Loucy (cell line): ENCODE results near the gene SLC9A9.

Source experiments
- H2AFZ ChIP-seq: fragments of 200-600 bp; sonication (generic); 2 replicates; pipeline ENCODE4 v1.6.0; 2016; ENCODE audit warnings: antibody characterized with exemption, mild to moderate bottlenecking, low read length, moderate library complexity
- H3F3A ChIP-seq: fragments of 200-600 bp; 2 replicates; pipeline ENCODE4 v1.6.0; 2016; ENCODE audit warnings: antibody characterized with exemption, low read depth, mild to moderate bottlenecking
- H3K27me3 ChIP-seq: fragments of 200-600 bp; sonication (generic); 2 replicates; pipeline ENCODE4 v1.6.1; 2014; ENCODE audit warnings: low read length, mild to moderate bottlenecking; ENCODE audit not compliant: insufficient read depth, poor library complexity, severe bottlenecking
- H3K36me3 ChIP-seq: fragments of 200-600 bp; sonication (generic); 2 replicates; pipeline ENCODE4 v1.6.1; 2016; ENCODE audit warnings: low read length; ENCODE audit not compliant: insufficient read depth
- H3K4me1 ChIP-seq: fragments of 200-600 bp; sonication (generic); 2 replicates; pipeline ENCODE4 v1.5.1; 2014; ENCODE audit warnings: low read length, mild to moderate bottlenecking; ENCODE audit not compliant: insufficient read depth, poor library complexity, severe bottlenecking
- H3K4me2 ChIP-seq: fragments of 200-600 bp; sonication (generic); 2 replicates; pipeline ENCODE4 v1.6.0; 2014; ENCODE audit warnings: antibody characterized with exemption, low read length, low read depth, mild to moderate bottlenecking; ENCODE audit not compliant: poor library complexity, severe bottlenecking
- H3K4me3 ChIP-seq: fragments of 200-600 bp; sonication (generic); 2 replicates; pipeline ENCODE4 v1.5.1; 2014; ENCODE audit warnings: low read length, mild to moderate bottlenecking, mixed read lengths; ENCODE audit not compliant: poor library complexity, severe bottlenecking
- H3K79me2 ChIP-seq: fragments of 200-600 bp; sonication (generic); 2 replicates; pipeline ENCODE4 v1.6.1; 2014; ENCODE audit warnings: low read length; ENCODE audit not compliant: insufficient read depth
- H3K9ac ChIP-seq: fragments of 200-600 bp; sonication (generic); 2 replicates; pipeline ENCODE4 v1.6.0; 2014; ENCODE audit warnings: mild to moderate bottlenecking, low read depth, low read length, moderate library complexity; ENCODE audit not compliant: poor library complexity, severe bottlenecking
- H3K9me2 ChIP-seq: fragments of 200-600 bp; sonication (generic); replicated peaks from 2 replicates; pipeline ENCODE4 v1.6.1; 2016; ENCODE audit warnings: low read depth, low read length, mixed read lengths
- H3K9me3 ChIP-seq: fragments of 200-600 bp; sonication (generic); 2 replicates; pipeline ENCODE4 v1.6.1; 2014; ENCODE audit warnings: mild to moderate bottlenecking, antibody characterized with exemption, low read length, low read depth; ENCODE audit not compliant: insufficient read depth
- H4K20me1 ChIP-seq: fragments of 200-600 bp; sonication (generic); 2 replicates; pipeline ENCODE4 v1.6.0; 2014; ENCODE audit warnings: antibody characterized with exemption, low read length, mild to moderate bottlenecking; ENCODE audit not compliant: insufficient read depth, poor library complexity, severe bottlenecking
- EZH2phosphoT487 ChIP-seq: fragments of 200-600 bp; IDR thresholded peaks from 2 replicates; pipeline ENCODE4 v1.6.1; 2018; ENCODE audit warnings: antibody characterized with exemption, mild to moderate bottlenecking, moderate library complexity, borderline replicate concordance
- TF ChIP-seq, protein P1 (sequence below): fragments of 200-600 bp; sonication (generic); conservative IDR thresholded peaks from 2 replicates; pipeline ENCODE4 v1.5.1; 2014; ENCODE audit warnings: mild to moderate bottlenecking, antibody characterized with exemption, low read length

The SLC9A9 gene

DNA sequence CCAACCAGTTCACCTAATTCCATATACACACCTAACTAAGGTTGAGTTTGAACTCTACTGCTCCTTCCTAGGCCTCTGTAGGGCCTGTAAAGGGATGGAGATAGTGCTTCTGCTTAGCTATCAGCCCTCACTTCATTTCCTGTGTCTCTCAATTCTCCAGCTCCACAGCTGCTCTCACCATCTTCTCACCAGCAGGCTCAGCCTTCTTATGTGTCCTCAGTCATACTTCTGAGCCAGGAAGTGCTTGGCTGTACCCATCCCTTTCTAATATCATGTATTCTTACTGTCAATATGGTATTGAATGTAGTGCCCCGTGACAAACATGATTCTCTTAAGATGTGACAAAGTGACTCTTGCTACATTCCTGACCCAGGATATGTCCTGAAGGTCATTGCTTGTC, 116.9 kb downstream of the SLC9A9 start:
- Histone ChIP-seq H3K4me2 (no peak overlapping the region), H3K79me2 (no peaks in the 10 kb centered on the region), H2AFZ (no peak overlapping the region), H3K9me3 (no peaks in the 10 kb centered on the region), H4K20me1 (no peaks in the 10 kb centered on the region), H3K9ac (no peak overlapping the region), H3K27me3 (no peaks in the 10 kb centered on the region), H3K9me2 (no peaks in the 10 kb centered on the region), H3K36me3 (no peaks in the 10 kb centered on the region), H3K4me1 (no peaks in the 10 kb centered on the region), H3K4me3 (no peak overlapping the region), H3F3A (no peaks in the 10 kb centered on the region)
- TF ChIP-seq EZH2phosphoT487, result no peak
- TF ChIP-seq, protein P1, sequence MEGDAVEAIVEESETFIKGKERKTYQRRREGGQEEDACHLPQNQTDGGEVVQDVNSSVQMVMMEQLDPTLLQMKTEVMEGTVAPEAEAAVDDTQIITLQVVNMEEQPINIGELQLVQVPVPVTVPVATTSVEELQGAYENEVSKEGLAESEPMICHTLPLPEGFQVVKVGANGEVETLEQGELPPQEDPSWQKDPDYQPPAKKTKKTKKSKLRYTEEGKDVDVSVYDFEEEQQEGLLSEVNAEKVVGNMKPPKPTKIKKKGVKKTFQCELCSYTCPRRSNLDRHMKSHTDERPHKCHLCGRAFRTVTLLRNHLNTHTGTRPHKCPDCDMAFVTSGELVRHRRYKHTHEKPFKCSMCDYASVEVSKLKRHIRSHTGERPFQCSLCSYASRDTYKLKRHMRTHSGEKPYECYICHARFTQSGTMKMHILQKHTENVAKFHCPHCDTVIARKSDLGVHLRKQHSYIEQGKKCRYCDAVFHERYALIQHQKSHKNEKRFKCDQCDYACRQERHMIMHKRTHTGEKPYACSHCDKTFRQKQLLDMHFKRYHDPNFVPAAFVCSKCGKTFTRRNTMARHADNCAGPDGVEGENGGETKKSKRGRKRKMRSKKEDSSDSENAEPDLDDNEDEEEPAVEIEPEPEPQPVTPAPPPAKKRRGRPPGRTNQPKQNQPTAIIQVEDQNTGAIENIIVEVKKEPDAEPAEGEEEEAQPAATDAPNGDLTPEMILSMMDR, result no peak

DNA sequence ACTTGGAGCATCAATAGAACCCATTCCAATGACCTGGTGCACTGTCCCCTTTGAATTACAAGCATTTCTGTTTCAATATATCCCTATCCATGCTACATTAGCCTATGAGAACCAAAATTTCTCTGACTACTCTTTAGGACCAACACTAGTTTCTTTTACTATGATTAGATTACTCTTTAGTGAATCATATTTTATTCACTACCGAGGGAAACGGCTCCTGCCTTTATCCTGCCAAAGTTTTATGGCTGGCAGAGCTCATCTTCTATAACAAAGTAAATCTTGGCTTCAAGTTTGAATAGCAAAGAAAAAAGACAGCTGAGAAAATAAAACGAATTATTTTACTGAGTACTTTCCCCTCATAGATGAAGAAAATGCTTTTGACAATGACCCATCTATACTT, 120.9 kb downstream of the SLC9A9 start:
- no peaks in the 10 kb centered on the region for H3K27me3 ChIP-seq
- H2AFZ ChIP-seq, result no peak overlapping the region
- H3K9me3 ChIP-seq, result no peaks in the 10 kb centered on the region
- H4K20me1 ChIP-seq, result no peaks in the 10 kb centered on the region
- H3K4me3 ChIP-seq, result no peak overlapping the region
- H3K36me3 ChIP-seq, result no peaks in the 10 kb centered on the region
- no peaks in the 10 kb centered on the region for H3K4me1 ChIP-seq
- H3K9ac ChIP-seq, result no peak overlapping the region
- no peaks in the 10 kb centered on the region for H3K79me2 ChIP-seq
- no peaks in the 10 kb centered on the region for H3K9me2 ChIP-seq
- no peak overlapping the region for H3K4me2 ChIP-seq
- H3F3A ChIP-seq, result no peaks in the 10 kb centered on the region
- TF ChIP-seq EZH2phosphoT487, result no peak
- TF ChIP-seq, protein P1, result no peak

DNA sequence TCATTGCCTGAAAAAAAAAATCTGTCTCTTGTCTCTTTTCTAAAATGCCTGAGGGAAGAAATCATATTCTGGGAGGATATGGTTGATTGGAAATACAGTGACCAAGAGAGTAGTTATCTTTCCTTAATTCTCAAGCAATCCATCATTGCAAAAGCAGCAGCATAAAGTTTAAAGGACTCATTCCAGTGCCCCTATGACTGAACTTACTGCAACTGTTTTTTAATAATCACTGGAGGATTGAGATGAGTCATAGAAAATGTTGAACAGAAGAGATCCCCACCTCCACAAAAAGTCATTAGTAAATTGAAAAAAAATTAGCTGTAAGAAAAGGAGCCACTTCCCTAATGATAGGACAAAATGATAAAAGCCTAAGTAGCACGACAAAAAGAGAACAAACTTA, 121.5 kb downstream of the SLC9A9 start:
- Histone ChIP-seq H3K9me2 (no peaks in the 10 kb centered on the region), H3K27me3 (no peaks in the 10 kb centered on the region), H3K9ac (no peak overlapping the region), H3K9me3 (no peaks in the 10 kb centered on the region), H3F3A (no peaks in the 10 kb centered on the region), H3K4me3 (no peak overlapping the region), H3K4me2 (no peak overlapping the region), H4K20me1 (no peaks in the 10 kb centered on the region), H2AFZ (no peak overlapping the region), H3K36me3 (no peaks in the 10 kb centered on the region), H3K4me1 (no peaks in the 10 kb centered on the region), H3K79me2 (no peaks in the 10 kb centered on the region)
- TF ChIP-seq, protein P1, result no peak
- no peak for TF ChIP-seq EZH2phosphoT487
